Measurements from ENCODE around the gene GNG7.

GNG7 gene

DNA sequence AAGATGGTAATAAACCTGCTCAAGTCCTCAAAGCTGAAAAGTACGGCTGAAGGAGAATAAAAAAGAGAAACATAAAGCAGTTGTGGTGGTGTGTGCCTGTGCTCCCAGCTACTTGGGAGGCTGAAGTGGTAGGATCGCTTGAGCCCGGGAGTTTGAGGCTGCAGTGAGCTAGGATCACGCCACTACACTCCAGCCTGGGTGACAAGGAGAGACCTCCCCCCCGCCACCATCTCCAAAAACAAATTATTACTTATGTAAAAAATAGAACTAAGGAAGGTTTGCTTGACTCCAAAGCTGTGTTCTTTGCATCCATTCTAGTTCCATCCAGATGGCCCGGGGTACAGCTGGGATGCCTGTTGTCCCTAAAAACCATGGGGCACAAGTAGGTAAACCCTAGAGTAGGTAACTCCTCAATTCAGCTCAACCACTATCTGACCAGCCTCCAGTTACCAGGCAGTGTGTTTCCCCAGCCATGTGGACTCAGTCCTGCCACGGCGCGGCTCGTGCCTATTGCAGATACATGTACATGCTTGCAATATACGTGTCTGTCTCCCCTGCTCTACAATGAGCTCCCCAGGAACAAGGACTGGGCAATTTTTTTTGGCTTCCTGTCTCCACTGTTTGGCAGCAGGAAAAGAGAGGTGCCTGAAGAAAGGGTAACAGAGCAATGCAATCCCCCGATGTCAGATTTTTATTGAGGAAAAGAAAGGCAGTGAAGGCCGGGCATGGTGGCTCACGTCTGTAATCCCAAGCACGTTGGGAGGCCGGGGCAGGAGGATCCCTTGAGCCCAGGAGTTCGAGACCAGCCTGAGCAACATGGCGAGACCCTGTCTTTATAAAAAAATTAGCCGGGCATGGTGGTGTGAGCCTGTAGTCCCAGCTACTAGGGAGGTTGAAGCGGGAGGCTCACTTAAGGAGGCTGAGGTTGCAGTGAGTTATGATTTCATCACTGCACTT is 101.3 kb downstream of the GNG7 start:
- Histone ChIP-seq H3K4me3 (ENCODE audit: low read length) (no peak overlapping the region), H3K27ac (ENCODE audit: low read length) (no peak overlapping the region), H3K79me2 (ENCODE audit: low read length) (no peaks in the 10 kb centered on the region), H2AFZ (ENCODE audit: low read depth, low read length) (no peak overlapping the region), H3K4me2 (ENCODE audit: low read length) (no peak overlapping the region), H3K9ac (ENCODE audit: low read length) (no peak overlapping the region), H3K27me3 (ENCODE audit: low read depth, low read length) (peaks cover 4% of the 10 kb centered on the region; the same call in 1 of the 2 replicates), H3K4me1 (ENCODE audit: low read length) (peaks cover 25% of the 10 kb centered on the region), H3K36me3 (replicated peaks; ENCODE audit: low read depth, low read length) (peaks cover 4% of the 10 kb centered on the region), H3K9me3 (ENCODE audit: insufficient read depth, low read length) (no peaks in the 10 kb centered on the region), H4K20me1 (ENCODE audit: insufficient read depth, low read length) (no peaks in the 10 kb centered on the region)
- no peak for TF ChIP-seq EZH2phosphoT487 (IDR thresholded peaks at IDR 0.05; ENCODE audit: low read depth)
- TF ChIP-seq CTCF (IDR thresholded peaks at IDR 0.05; ENCODE audit: low read depth, low read length), result no peak

DNA sequence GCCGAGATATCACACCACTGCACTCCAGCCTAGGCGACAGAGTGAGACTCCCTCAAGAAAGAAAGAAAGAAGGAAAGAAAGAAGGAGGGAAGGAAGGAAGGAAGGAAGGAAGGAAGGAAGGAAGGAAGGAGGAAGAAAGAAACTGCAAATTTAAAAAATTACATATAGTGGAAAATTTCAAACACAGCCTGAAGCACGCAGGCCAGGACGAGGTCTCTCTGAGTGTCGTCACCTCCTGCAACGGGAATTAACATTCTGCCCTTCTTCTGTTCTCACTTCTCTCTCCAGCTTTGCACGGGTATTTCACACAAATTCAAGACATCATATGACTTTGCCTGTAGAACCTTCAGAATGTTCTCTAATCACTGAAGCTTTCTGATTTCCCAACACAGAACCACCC is 108.2 kb downstream of the GNG7 start:
- H3K79me2 ChIP-seq (ENCODE audit: low read length), result no peaks in the 10 kb centered on the region
- peaks cover 6% of the 10 kb centered on the region; the same call in 1 of the 2 replicates for H3K9me3 ChIP-seq (ENCODE audit: insufficient read depth, low read length)
- H3K27ac ChIP-seq (ENCODE audit: low read length), result peak overlapping the region; percentile 82
- TF ChIP-seq EZH2phosphoT487 (IDR thresholded peaks at IDR 0.05; ENCODE audit: low read depth), result no peak
- H3K36me3 ChIP-seq (replicated peaks; ENCODE audit: low read depth, low read length), result no peaks in the 10 kb centered on the region
- peaks cover 42% of the 10 kb centered on the region for H3K4me1 ChIP-seq (ENCODE audit: low read length)
- H3K4me2 ChIP-seq (ENCODE audit: low read length), result peak overlapping the region; percentile 58
- 0 out of 2 replicates have a peak overlapping the region, but pooled peaks have one; percentile 0 for H2AFZ ChIP-seq (ENCODE audit: low read depth, low read length)
- no peaks in the 10 kb centered on the region for H4K20me1 ChIP-seq (ENCODE audit: insufficient read depth, low read length)
- H3K4me3 ChIP-seq (ENCODE audit: low read length), result peak overlapping the region; percentile 6; the same call in 1 of the 2 replicates
- H3K27me3 ChIP-seq (ENCODE audit: low read depth, low read length), result no peaks in the 10 kb centered on the region; the same call in 1 of the 2 replicates
- peak overlapping the region; percentile 27; the same call in 1 of the 2 replicates for H3K9ac ChIP-seq (ENCODE audit: low read length)

GRCh38 chr19:2592824-2593223 is 109.7 kb downstream of the GNG7 start:
- Histone ChIP-seq H3K27me3 (ENCODE audit: low read depth, low read length) (no peaks in the 10 kb centered on the region; the same call in 1 of the 2 replicates), H3K4me3 (ENCODE audit: low read length) (no peak overlapping the region), H3K27ac (ENCODE audit: low read length) (no peak overlapping the region), H3K4me1 (ENCODE audit: low read length) (peaks cover 31% of the 10 kb centered on the region), H3K9me3 (ENCODE audit: insufficient read depth, low read length) (peaks cover 6% of the 10 kb centered on the region; the same call in 1 of the 2 replicates), H2AFZ (ENCODE audit: low read depth, low read length) (no peak overlapping the region), H3K36me3 (replicated peaks; ENCODE audit: low read depth, low read length) (no peaks in the 10 kb centered on the region), H3K79me2 (ENCODE audit: low read length) (no peaks in the 10 kb centered on the region), H3K9ac (ENCODE audit: low read length) (no peak overlapping the region), H4K20me1 (ENCODE audit: insufficient read depth, low read length) (no peaks in the 10 kb centered on the region), H3K4me2 (ENCODE audit: low read length) (no peak overlapping the region)
- no peak for TF ChIP-seq EZH2phosphoT487 (IDR thresholded peaks at IDR 0.05; ENCODE audit: low read depth)
- no peak for TF ChIP-seq CTCF (IDR thresholded peaks at IDR 0.05; ENCODE audit: low read depth, low read length)

DNA sequence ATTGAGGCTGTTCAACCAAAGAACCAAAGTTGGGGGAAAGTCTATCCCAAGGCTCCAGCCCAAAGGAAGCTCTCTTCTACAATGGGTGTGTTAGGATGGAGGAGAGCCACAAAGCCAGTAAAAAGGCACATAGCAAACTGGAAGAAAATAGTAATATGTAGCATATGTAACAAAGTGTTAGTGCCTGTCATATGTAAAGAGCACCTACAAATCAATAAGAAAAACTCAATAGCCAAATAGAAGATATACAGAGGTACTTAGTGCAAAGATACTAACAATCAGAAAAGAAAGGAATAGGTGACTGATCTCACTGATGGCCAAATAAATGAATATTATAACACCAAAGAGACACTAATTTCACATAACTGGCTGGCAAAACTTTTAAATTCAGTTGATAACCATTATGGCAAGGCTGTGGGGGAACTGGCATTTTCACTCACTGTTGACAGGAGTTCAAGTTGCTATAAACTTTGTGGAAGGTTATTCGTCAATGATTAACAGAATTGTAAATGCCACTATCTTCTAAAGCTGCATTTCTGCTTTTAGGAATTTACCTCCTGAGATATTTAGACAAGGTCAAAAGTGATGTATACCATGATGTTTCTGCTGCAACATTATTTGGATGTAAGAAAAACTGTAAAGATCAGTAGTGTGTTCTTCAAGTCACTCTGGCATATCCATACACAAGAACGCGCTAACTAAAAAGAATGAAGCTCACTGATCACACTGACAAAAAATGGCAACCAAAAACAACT is 110.8 kb downstream of the GNG7 start:
- no peaks in the 10 kb centered on the region; the same call in 1 of the 2 replicates for H3K27me3 ChIP-seq (ENCODE audit: low read depth, low read length)
- H3K9me3 ChIP-seq (ENCODE audit: insufficient read depth, low read length), result peaks cover 6% of the 10 kb centered on the region; the same call in 1 of the 2 replicates
- no peak overlapping the region for H3K9ac ChIP-seq (ENCODE audit: low read length)
- no peaks in the 10 kb centered on the region for H3K36me3 ChIP-seq (replicated peaks; ENCODE audit: low read depth, low read length)
- H3K4me3 ChIP-seq (ENCODE audit: low read length), result no peak overlapping the region
- no peak overlapping the region for H3K27ac ChIP-seq (ENCODE audit: low read length)
- TF ChIP-seq EZH2phosphoT487 (IDR thresholded peaks at IDR 0.05; ENCODE audit: low read depth) (no peak), CTCF (IDR thresholded peaks at IDR 0.05; ENCODE audit: low read depth, low read length) (no peak)
- no peak overlapping the region for H2AFZ ChIP-seq (ENCODE audit: low read depth, low read length)
- no peaks in the 10 kb centered on the region for H4K20me1 ChIP-seq (ENCODE audit: insufficient read depth, low read length)
- no peak overlapping the region for H3K4me2 ChIP-seq (ENCODE audit: low read length)
- no peaks in the 10 kb centered on the region for H3K79me2 ChIP-seq (ENCODE audit: low read length)
- H3K4me1 ChIP-seq (ENCODE audit: low read length), result peaks cover 25% of the 10 kb centered on the region
